Measurements from ENCODE around the gene P3H2. TPM values are rescaled to one million over a fixed set of nuclear protein-coding genes. Genes with fewer than 3 reads are reported as not detected.

P3H2 gene
- total RNA-seq, 1 donor from 2014 or later: not detected

GRCh38 chr3:189911001-189911400, 209.7 kb downstream of the P3H2 start:
- Mint-ChIP-seq H3K4me1 (ENCODE audit: low read depth) (peaks cover 10% of the 10 kb centered on the region), H3K27ac (no peak overlapping the region), H3K9me3 (no peaks in the 10 kb centered on the region), H3K4me3 (ENCODE audit: low read depth) (no peak overlapping the region), H3K27me3 (ENCODE audit: low read depth) (no peaks in the 10 kb centered on the region), H3K36me3 (ENCODE audit: low read depth) (no peaks in the 10 kb centered on the region)
- no peak for DNase-seq (ENCODE audit: low spot score)
- intact Hi-C loops (cut with micrococcal nuclease): no loop called here

GRCh38 chr3:189909573-189909972, 211.1 kb downstream of the P3H2 start:
- H3K4me1 Mint-ChIP-seq (ENCODE audit: low read depth): peaks cover under 1% of the 10 kb centered on the region

GRCh38 chr3:189909139-189909538, 211.6 kb downstream of the P3H2 start:
- intact Hi-C loops (cut with micrococcal nuclease): no loop called here
- H3K4me1 Mint-ChIP-seq (ENCODE audit: low read depth): no peaks in the 10 kb centered on the region
- H3K36me3 Mint-ChIP-seq (ENCODE audit: low read depth): no peaks in the 10 kb centered on the region
- no peaks in the 10 kb centered on the region for H3K27me3 Mint-ChIP-seq (ENCODE audit: low read depth)
- no peak for DNase-seq (ENCODE audit: low spot score)
- H3K4me3 Mint-ChIP-seq (ENCODE audit: low read depth): no peak overlapping the region
- H3K9me3 Mint-ChIP-seq: no peaks in the 10 kb centered on the region
- no peak overlapping the region for H3K27ac Mint-ChIP-seq

More at GRCh38 chr3:189909573-189909972, 211.1 kb downstream of the P3H2 start:
- intact Hi-C loops (cut with micrococcal nuclease): no loop called here
- no peaks in the 10 kb centered on the region for H3K27me3 Mint-ChIP-seq (ENCODE audit: low read depth)
- no peak for DNase-seq (ENCODE audit: low spot score)
- no peak overlapping the region for H3K4me3 Mint-ChIP-seq (ENCODE audit: low read depth)
- H3K36me3 Mint-ChIP-seq (ENCODE audit: low read depth): no peaks in the 10 kb centered on the region
- H3K9me3 Mint-ChIP-seq: no peaks in the 10 kb centered on the region
- no peak overlapping the region for H3K27ac Mint-ChIP-seq

GRCh38 chr3:189908646-189909045, 212.1 kb downstream of the P3H2 start:
- DNase-seq (ENCODE audit: low spot score): no peak
- no peaks in the 10 kb centered on the region for H3K9me3 Mint-ChIP-seq
- intact Hi-C loops (cut with micrococcal nuclease): no loop called here
- no peaks in the 10 kb centered on the region for H3K4me1 Mint-ChIP-seq (ENCODE audit: low read depth)
- H3K27me3 Mint-ChIP-seq (ENCODE audit: low read depth): no peaks in the 10 kb centered on the region
- no peak overlapping the region for H3K4me3 Mint-ChIP-seq (ENCODE audit: low read depth)
- H3K36me3 Mint-ChIP-seq (ENCODE audit: low read depth): no peaks in the 10 kb centered on the region
- H3K27ac Mint-ChIP-seq: no peak overlapping the region

- Mint-ChIP-seq H3K4me1 (ENCODE audit: low read depth) (no peaks in the 10 kb centered on the region), H3K9me3 (no peaks in the 10 kb centered on the region), H3K4me3 (ENCODE audit: low read depth) (no peak overlapping the region), H3K27me3 (ENCODE audit: low read depth) (no peaks in the 10 kb centered on the region), H3K27ac (no peak overlapping the region), H3K36me3 (ENCODE audit: low read depth) (no peaks in the 10 kb centered on the region)
- intact Hi-C loops (cut with micrococcal nuclease): no loop called here
- no peak for DNase-seq (ENCODE audit: low spot score)
These were observed 212.9 kb downstream of the P3H2 start for GRCh38 chr3:189907803-189908202.

Other genes with a start within 250 kb of the P3H2 start
- 5.7 and 6.0 TPM in 2 replicates for gene CLDN1, start 201.5 kb upstream of the P3H2 start, total RNA-seq

Measured in activated T-helper 2 cell treated with anti-CD3 and anti-CD28 coated beads, Interferon-gamma antibody, Interleukin-2, Interleukin-4, amounts not matched to agents 10 μg/mL and 5 μg/mL and 100 μg/mL, durations not matched to agents 14 hours and 24 hours and 36 hours (primary cell).